GM21786 (cell line): ENCODE data around the gene DOCK1.
A peak's percentile ranks its signal among the peaks of the same experiment; 100 is the strongest.

Experiments
- ATAC-seq: cut with Tn5 transposase; IDR thresholded peaks from one replicate; pipeline ENCODE4 v1.9.1; 2021; ENCODE audit not compliant: unreplicated experiment

DOCK1 gene

DNA sequence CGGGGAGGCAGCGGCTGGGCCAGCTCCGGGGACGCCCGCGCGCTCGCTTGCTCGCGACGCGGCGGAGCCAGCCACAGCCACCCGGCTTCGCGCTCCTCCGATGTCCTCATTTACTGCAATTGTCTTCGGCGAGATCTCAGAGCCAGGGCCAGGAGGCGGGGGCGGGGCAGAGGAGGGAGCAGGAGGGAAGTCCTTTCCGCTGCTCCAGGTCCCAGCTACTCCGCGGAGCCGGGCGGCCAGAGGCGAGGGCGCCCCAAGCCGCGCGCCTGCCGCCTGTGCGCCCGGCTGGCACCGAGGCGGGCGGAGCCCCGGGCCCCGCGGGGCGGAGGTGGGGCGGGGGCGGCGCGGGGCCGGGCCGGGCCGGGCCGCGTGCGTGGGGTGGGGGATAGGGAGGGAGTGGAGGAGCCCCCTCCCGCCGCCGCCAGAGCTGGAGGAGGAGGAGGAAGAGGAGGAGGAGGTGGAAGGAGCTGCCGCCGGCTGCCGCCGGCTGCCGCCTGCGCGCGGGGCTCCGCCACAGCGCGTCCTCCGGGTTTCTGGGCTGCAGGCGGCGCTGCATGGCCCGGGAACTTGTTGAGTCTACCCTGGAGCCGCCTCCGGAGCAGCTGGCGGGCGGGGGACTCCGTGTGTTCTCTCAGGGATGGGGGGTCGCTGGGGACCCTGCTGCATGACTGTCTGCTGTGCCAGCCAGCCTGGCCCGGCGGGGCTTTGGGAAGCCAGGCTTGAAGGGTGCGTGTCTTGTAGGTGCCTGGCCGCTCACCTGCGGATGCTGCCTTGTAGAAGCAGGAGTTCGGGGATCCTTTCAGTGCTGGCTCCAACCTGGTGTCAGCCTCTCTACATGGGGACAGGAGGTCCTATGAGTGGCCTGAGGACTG is 291.3 kb downstream of the DOCK1 start, which contains the start of gene INSYN2A:
TSS of gene INSYN2A (minus strand) at position 310 of the 872 bp plus-strand sequence. CDS start 20,196 bp downstream, outside the sequence.
- no peak for ATAC-seq

DNA sequence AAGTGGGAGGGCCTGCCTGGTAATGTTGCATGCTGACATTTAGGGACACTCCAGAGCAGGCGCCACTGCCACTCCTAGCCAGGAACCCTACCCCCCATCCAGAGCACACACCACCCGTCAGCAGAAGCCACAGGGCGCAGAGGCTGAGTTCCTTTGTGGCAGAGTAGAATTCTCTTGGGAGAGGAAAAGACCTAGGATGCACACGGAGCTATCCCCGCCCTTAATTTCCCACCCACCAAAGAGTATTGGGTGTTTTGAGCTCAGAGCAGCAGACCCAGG is 291.9 kb downstream of the DOCK1 start:
- no peak for ATAC-seq

DNA sequence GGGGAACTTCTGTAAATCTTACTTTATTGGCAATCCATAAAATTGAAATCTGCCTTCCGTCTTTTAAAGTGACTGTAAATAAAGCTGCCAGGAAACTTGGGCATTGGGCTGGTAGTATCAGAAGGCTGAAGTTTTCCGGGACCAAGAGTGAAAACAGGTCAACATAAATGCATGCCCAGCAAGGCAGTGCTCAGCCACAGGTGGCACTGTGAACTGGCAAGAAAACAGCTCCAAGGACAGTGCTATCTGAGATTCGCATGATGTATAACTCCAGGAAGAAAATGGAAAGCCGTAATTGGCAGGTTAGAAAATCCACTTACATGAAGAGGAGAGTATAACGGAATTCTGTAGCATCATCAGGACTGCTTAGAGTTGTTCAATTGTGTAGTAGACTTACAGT is 293.1 kb downstream of the DOCK1 start:
- ATAC-seq: no peak

GRCh38 chr10:127198721-127199120 is 293.5 kb downstream of the DOCK1 start:
- no peak for ATAC-seq

GRCh38 chr10:127200646-127201045 is 295.4 kb downstream of the DOCK1 start:
- no peak for ATAC-seq

DNA sequence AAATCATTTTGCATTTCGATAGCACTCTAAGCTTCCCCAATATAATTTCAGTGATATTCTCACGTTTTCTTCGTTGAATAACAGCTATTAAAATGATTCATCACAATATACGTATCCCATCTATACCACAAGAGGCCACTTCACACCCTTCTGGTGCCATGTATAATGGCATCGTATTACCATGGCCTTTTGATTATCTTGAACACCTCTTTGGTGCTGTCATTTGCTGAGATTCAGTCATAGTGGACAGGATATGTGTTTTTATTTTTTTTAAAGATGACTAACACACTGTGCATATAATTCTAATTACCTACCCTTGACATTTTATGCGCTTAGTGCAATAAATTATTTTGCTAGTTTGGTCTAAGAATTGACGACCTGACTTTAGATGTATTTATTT is 297.8 kb downstream of the DOCK1 start:
- no peak for ATAC-seq

GRCh38 chr10:127207081-127207480 is 301.9 kb downstream of the DOCK1 start:
- no peak for ATAC-seq

GRCh38 chr10:127210936-127211466 is 305.8 kb downstream of the DOCK1 start:
- peak; percentile 50 for ATAC-seq

GRCh38 chr10:127215866-127216265 is 310.6 kb downstream of the DOCK1 start:
- no peak for ATAC-seq

- no peak for ATAC-seq
These were observed 311.0 kb downstream of the DOCK1 start for GRCh38 chr10:127216274-127216673.

DNA sequence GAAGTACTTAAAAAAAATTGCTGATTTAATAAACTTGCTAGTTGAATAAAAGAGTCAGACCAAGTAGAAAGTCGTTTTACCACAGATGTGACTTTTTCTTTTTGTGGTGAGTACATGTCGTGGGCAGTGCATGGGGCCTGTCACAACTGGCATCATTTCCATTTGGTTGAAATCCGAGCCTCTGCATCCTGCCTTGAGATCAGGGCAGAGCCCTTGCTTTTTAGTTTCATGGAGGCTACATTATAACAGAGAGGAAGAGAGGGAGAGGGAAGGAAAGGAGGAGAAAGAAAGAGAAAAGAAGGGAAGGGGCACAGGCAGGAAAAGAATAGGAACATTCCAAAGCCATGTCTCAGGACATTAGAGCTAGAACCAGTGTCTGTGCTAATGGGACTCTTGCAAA is 311.6 kb downstream of the DOCK1 start:
- ATAC-seq: no peak

DNA sequence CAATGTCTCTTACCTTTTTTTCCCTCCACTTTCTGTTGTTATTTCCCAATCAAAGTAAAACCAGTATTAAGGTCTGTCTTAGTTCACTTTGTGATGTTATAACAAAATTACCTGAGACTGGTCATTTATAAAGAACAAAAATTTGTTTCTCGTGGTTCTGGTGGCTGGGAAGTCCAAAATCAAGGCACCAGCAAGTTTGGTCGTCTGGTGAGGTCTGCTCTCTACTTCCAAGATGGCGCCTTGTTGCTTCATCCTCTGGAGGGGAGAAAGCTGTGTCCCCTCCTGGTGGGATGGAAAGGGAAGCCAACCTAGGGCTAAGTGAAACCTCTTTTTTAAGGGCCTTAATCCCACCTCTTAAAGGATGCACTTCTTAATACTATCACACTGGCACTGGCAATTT is 313.4 kb downstream of the DOCK1 start:
- ATAC-seq: no peak

- ATAC-seq: no peak
These were observed 316.1 kb downstream of the DOCK1 start for GRCh38 chr10:127221281-127221680.

DNA sequence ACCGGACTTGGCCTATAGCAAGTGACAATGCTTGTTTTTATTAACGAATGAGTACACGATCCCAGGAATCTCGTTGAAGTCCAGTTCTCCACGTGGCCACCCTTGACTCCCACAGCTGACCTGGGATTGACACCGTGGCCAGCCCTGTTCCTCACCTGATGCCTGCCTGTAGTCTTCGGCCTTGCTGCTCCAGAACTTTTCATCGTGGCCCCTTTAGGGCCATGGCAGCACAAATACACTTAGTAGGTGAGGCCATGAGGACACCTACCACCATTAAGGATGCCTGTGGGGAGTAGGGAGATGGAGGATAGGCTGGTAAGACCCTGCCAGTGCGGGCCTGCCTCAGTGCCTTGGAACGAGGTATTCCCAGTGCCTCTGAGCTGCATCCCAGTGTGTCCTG is 321.8 kb downstream of the DOCK1 start:
- ATAC-seq: no peak

- no peak for ATAC-seq
These were observed 322.4 kb downstream of the DOCK1 start for GRCh38 chr10:127227663-127228062.

DNA sequence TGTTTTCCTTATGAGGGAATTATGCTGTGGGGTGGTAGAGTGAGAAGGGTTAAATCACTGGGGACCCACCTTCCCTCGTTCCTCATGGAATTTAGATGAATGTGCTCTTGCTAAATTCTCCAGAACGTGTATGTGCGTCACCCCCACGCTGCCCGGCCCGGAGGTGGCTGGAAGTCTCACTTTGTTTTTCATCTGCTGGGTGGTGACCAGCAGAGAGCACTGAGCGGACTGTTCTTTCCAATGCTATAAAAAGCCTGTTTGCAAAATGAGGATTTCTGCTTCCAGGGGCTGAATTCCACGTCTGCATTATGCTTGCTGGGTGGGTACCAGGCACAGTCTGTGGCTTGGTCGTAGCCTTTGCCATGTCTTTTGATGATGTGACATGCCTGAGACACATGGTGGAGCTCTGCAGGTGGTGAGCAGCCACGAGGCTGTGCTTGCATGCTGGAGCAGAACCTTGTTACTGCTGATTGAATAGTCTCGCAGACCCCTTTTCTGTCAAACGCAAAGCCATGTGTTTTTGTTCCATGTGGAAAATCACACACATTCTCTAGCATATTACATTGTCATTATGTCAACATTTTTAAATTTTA is 323.1 kb downstream of the DOCK1 start:
- ATAC-seq: no peak

DNA sequence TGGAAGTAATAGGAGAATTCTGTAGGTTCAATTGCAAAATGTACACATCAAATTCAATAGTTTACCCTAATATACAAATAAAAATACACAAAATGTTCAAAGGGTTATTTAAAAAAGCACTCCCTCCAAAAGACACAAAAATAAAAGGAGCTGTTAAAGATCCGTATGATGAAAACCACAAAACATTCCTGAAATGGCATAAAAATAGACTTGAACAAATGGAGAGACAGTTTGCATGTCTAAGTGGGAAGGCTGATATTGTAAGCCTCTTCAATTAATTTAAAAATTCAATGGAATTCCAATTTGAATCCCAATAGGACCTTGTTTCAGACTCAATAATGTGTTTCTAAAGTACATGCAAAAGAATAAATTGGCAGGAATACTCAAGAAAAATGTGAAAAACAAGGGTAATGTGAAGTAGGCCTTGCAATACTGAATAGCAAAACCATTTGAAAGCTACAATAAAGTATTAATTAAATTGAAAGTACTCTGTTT is 329.1 kb downstream of the DOCK1 start:
- no peak for ATAC-seq

DNA sequence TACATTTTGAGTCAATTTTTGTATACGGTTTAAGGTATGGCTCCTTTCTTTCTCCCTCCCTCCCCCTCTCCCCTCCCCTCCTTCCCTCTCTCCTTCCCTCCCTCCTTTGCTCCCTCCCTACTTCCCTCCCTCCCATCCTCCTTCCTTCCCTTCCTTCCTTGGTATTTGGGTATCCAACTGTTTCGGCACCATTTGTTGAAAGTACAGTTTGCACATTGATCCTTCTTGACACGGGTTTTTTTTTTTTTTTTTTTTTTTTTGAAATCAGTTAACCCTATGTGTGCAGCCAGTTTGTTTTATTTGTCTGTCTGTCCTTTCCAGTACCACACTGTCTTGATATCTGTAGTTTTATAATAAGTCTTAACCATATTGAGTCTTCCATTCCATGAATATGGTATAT is 331.0 kb downstream of the DOCK1 start:
- no peak for ATAC-seq

DNA sequence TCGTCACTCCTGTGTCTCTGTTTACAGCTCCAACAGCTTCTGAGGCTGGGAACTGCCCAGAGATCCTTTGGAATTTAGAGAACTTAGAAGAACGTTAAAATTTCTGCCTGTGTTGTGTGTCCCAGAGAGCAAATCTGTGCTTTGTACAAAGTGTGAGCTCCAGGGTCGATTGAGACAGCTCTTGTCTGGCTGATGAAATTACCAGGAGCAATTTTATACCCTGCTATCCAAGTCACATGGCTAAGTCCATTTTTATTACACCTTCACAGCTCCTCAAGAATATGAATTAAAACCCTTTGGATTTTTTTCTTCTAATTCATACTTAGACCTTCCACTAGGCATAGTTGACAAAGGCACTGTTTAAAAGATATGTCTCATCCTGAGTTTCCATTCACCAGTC is 337.7 kb downstream of the DOCK1 start:
- no peak for ATAC-seq

DNA sequence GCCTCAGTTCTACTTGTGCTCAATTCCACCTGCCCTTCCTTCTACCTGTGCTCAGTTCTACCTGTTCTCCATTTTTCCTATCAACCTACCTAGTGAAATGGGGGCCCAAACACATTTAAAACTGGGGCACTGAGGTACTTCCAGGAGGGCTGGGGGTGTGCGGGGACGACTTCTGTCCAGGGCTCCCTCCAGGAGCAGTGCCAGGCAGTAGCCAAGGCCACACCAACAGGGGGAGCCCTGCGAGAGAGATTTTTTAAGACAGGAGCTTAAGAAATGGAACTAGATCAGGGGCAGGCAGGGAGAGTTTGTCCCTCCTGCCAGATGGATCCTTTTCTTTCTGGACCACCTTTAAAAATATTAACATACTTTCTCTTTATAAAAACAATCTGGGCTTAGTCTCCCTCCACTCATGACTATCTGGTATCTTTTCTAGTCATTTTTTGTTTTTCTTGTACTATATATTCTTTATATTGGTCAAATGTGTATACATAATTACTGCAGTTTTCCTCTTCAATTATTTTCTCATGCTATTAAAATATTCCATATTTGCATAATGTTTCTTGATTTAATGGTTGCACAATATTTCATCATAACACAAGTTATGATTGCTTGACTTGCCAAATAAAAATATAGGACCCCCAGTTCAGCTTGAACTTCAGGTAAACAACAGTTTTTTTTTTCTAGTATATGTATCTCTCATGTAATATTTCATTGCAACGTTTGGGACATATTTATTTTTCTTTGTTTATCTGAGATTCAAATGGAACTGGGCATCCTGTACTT is 338.5 kb downstream of the DOCK1 start:
- no peak for ATAC-seq

GRCh38 chr10:127245456-127245855 is 340.2 kb downstream of the DOCK1 start:
- ATAC-seq: no peak
